T-cell (primary cell): Measurements from ENCODE around the gene FTO. TPM values are rescaled to one million over a fixed set of nuclear protein-coding genes. Genes with fewer than 3 reads are reported as not detected.

ENCODE experiments used
- ATAC-seq, 4 experiments: fragments of 200-7000 bp in 3 of 4; fragments of 150-1000 bp in 1 of 4; cut with Tn5 transposase; replicated peaks in 1 of 4; 1 replicate in 3 of 4; 2 replicates in 1 of 4; pipeline ENCODE4 v1.10.0; 2021; ENCODE audit warnings: moderate library complexity in 3 of 4, mild to moderate bottlenecking in 2 of 4, moderate number of reproducible peaks in 1 of 4
- CTCF ChIA-PET, 2 donors: fragments of 300-600 bp; sonication (Branson Sonifier 250); formaldehyde crosslinking; loops; one replicate each; lab custom pipeline; 2022; ENCODE audit warnings: antibody characterized with exemption in 2 of 2; lab: Charles Lee
- POLR2A ChIA-PET, 2 donors: fragments of 300-600 bp; sonication (Branson Sonifier 250); formaldehyde crosslinking; loops; one replicate each; lab custom pipeline; 2022; ENCODE audit warnings: antibody characterized with exemption in 2 of 2; lab: Charles Lee
- DNase-seq, 35 experiments: peaks; one replicate each; pipeline versions ENCODE4 v3.0.0 to v3.0.0-alpha.2; 2013 to 2023
- H3K27ac ChIP-seq: one replicate; pipeline ENCODE4 v1.5.1; 2013; ENCODE audit warnings: low read length
- H3K27me3 ChIP-seq, 2 experiments: replicated peaks in 1 of 2; 1 replicate in 1 of 2; 2 replicates in 1 of 2; pipeline versions ENCODE4 v1.6.1 to v1.7.0; 2013; ENCODE audit warnings: low read length in 1 of 2, mixed read lengths in 1 of 2; ENCODE audit not compliant: control insufficient read depth in 2 of 2, insufficient read depth in 2 of 2; ENCODE audit errors: extremely low read depth in 1 of 2
- H3K36me3 ChIP-seq, 2 donors: 1 replicate in 1 of 2; 2 replicates in 1 of 2; pipeline versions ENCODE4 v1.6.1 to v1.7.0; 2013; ENCODE audit warnings: low read length in 1 of 2; ENCODE audit not compliant: control insufficient read depth in 2 of 2, insufficient read depth in 1 of 2; ENCODE audit errors: extremely low read depth in 1 of 2
- H3K4me1 ChIP-seq, 2 experiments: 1 replicate in 1 of 2; 2 replicates in 1 of 2; pipeline versions ENCODE4 v1.6.1 to v1.7.0; 2013; ENCODE audit warnings: low read length in 2 of 2, mixed read lengths in 1 of 2; ENCODE audit not compliant: insufficient read depth in 2 of 2, control insufficient read depth in 1 of 2; ENCODE audit errors: extremely low read depth in 1 of 2
- H3K4me3 ChIP-seq, 2 donors: 1 replicate in 1 of 2; 2 replicates in 1 of 2; pipeline versions ENCODE4 v1.5.1 to v1.7.0; 2013; ENCODE audit warnings: mild to moderate bottlenecking in 2 of 2, low read length in 1 of 2, moderate library complexity in 1 of 2; ENCODE audit not compliant: control insufficient read depth in 1 of 2; ENCODE audit errors: extremely low read depth in 1 of 2
- H3K9me3 ChIP-seq: 2 replicates; pipeline ENCODE4 v1.7.0; 2013
- H3K27ac Mint-ChIP-seq, 2 donors: one replicate each; pipeline ENCODE4 v1.8.0; 2020 to 2021; ENCODE audit warnings: mild to moderate bottlenecking in 2 of 2, mixed read lengths in 2 of 2
- H3K27me3 Mint-ChIP-seq, 2 donors: one replicate each; pipeline ENCODE4 v1.8.0; 2021 to 2022; ENCODE audit warnings: mixed read lengths in 2 of 2
- H3K36me3 Mint-ChIP-seq: one replicate; pipeline ENCODE4 v1.8.0; 2021; ENCODE audit warnings: mixed read lengths
- H3K4me1 Mint-ChIP-seq, 3 donors: one replicate each; pipeline ENCODE4 v1.8.0; 2020 to 2022; ENCODE audit warnings: mixed read lengths in 3 of 3, mild to moderate bottlenecking in 1 of 3
- H3K4me3 Mint-ChIP-seq, 3 donors: one replicate each; pipeline ENCODE4 v1.8.0; 2020 to 2022; ENCODE audit warnings: mild to moderate bottlenecking in 3 of 3, mixed read lengths in 3 of 3, moderate library complexity in 3 of 3
- H3K9me3 Mint-ChIP-seq, 3 donors: one replicate each; pipeline ENCODE4 v1.8.0; 2020 to 2022; ENCODE audit warnings: mixed read lengths in 3 of 3
- WGBS: methylation state at CpG from one replicate; pipeline ENCODE4 v1.1.5; 2013; ENCODE audit warnings: missing lambda C conversion rate; ENCODE audit not compliant: insufficient coverage; 5-methylcytosine and 5-hydroxymethylcytosine counted together
- total RNA-seq, 35 experiments: library from RNA in 6 of 35; stranded (reverse) in 6 of 35; fragments of 120-200 nt in 1 of 35; gene quantifications; one replicate each; pipeline versions ENCODE4 v1.2.1 to v1.2.4 and lab custom pipeline; 2013 to 2026

FTO gene
- total RNA-seq, 5 donors from 2014 or later (not counting 1 experiment from before 2014, with no cell fraction given), result 44.7 to 69.0 (median 46.0) TPM

- Mint-ChIP-seq H3K27ac (no peak overlapping the region), H3K4me3 (no peak overlapping the region), H3K36me3 (peaks cover 46% of the 10 kb centered on the region), H3K27me3 (no peaks in the 10 kb centered on the region), H3K4me1 (no peaks in the 10 kb centered on the region), H3K9me3 (peaks cover 0 to 1% (median under 1%) of the 10 kb centered on the region in 3 donors)
- ChIA-PET CTCF (no interaction called here), POLR2A (no interaction called here)
- Histone ChIP-seq H3K27me3 (no peaks in the 10 kb centered on the region), H3K27ac (no peak overlapping the region), H3K9me3 (no peaks in the 10 kb centered on the region), H3K4me3 (no peak overlapping the region), H3K36me3 (no peaks in the 10 kb centered on the region), H3K4me1 (no peaks in the 10 kb centered on the region)
- DNase-seq, result no peak
- ATAC-seq, result no peak
- WGBS, result 100% methylated on average over 1 of the region's 4 CpGs
Measured at GRCh38 chr16:54006693-54007092, 302.7 kb downstream of the FTO start.

- Mint-ChIP-seq H3K9me3 (peaks cover 5 to 8% (median 7%) of the 10 kb centered on the region in 3 donors), H3K27me3 (no peaks in the 10 kb centered on the region), H3K4me1 (no peaks in the 10 kb centered on the region), H3K4me3 (no peak overlapping the region), H3K27ac (no peak overlapping the region), H3K36me3 (peaks cover 52% of the 10 kb centered on the region)
- ChIA-PET CTCF (no interaction called here), POLR2A (no interaction called here)
- Histone ChIP-seq H3K27me3 (no peaks in the 10 kb centered on the region), H3K4me3 (no peak overlapping the region), H3K4me1 (no peaks in the 10 kb centered on the region), H3K27ac (no peak overlapping the region), H3K9me3 (no peaks in the 10 kb centered on the region), H3K36me3 (no peaks in the 10 kb centered on the region)
- ATAC-seq, result no peak
- 100% methylated on average over 1 of the region's 2 CpGs for WGBS
- DNase-seq, result no peak
Measured at GRCh38 chr16:54007504-54007903, 303.5 kb downstream of the FTO start.

- Mint-ChIP-seq H3K27me3 (no peaks in the 10 kb centered on the region), H3K27ac (no peak overlapping the region), H3K9me3 (peaks cover 5 to 12% (median 10%) of the 10 kb centered on the region in 3 donors), H3K36me3 (peaks cover 68% of the 10 kb centered on the region), H3K4me3 (no peak overlapping the region), H3K4me1 (no peaks in the 10 kb centered on the region)
- H3K4me3 ChIP-seq, result no peak overlapping the region
- CTCF ChIA-PET, result no interaction called here
- DNase-seq, result no peak
- no peaks in the 10 kb centered on the region for H3K36me3 ChIP-seq
- ATAC-seq, result no peak
- H3K4me1 ChIP-seq, result no peaks in the 10 kb centered on the region
- no peak overlapping the region for H3K27ac ChIP-seq
- H3K9me3 ChIP-seq, result no peaks in the 10 kb centered on the region
- POLR2A ChIA-PET, result no interaction called here
- no peaks in the 10 kb centered on the region for H3K27me3 ChIP-seq
- WGBS, result 91% methylated on average over 5 of the region's 9 CpGs
Measured at GRCh38 chr16:54009464-54010176, 305.7 kb downstream of the FTO start.

- ChIA-PET POLR2A (interaction anchor here in 1 of 2 donors (0.6 kb wide), 1 partner anchor 105 kb away, joined by 3 read pairs; no protein-coding TSS in a partner anchor), CTCF (interaction anchor here in 1 of 2 donors (0.8 kb wide), 1 partner anchor 10 kb away, joined by 3 read pairs; no protein-coding TSS in a partner anchor)
- Histone ChIP-seq H3K4me1 (no peaks in the 10 kb centered on the region), H3K4me3 (no peak overlapping the region), H3K36me3 (no peaks in the 10 kb centered on the region), H3K27me3 (no peaks in the 10 kb centered on the region), H3K27ac (no peak overlapping the region), H3K9me3 (no peaks in the 10 kb centered on the region)
- H3K27me3 Mint-ChIP-seq, result no peaks in the 10 kb centered on the region
- no peak for ATAC-seq
- WGBS, result no CpG with 5 or more reads among the region's 2 CpGs
- no peak overlapping the region for H3K27ac Mint-ChIP-seq
- no peaks in the 10 kb centered on the region for H3K4me1 Mint-ChIP-seq
- no peak overlapping the region for H3K4me3 Mint-ChIP-seq
- peaks cover 73% of the 10 kb centered on the region for H3K36me3 Mint-ChIP-seq
- peaks cover 5 to 17% (median 12%) of the 10 kb centered on the region in 3 donors for H3K9me3 Mint-ChIP-seq
- no peak for DNase-seq
Measured at GRCh38 chr16:54015147-54015546, 311.2 kb downstream of the FTO start.

- Mint-ChIP-seq H3K4me1 (no peaks in the 10 kb centered on the region), H3K27me3 (no peaks in the 10 kb centered on the region), H3K4me3 (no peak overlapping the region), H3K36me3 (peaks cover 69% of the 10 kb centered on the region), H3K9me3 (peaks cover 0 to 9% (median 2%) of the 10 kb centered on the region in 3 donors), H3K27ac (no peak overlapping the region)
- ATAC-seq, result no peak
- Histone ChIP-seq H3K9me3 (no peaks in the 10 kb centered on the region), H3K27me3 (no peaks in the 10 kb centered on the region), H3K36me3 (no peaks in the 10 kb centered on the region), H3K27ac (no peak overlapping the region), H3K4me3 (no peak overlapping the region), H3K4me1 (no peaks in the 10 kb centered on the region)
- ChIA-PET CTCF (no interaction called here), POLR2A (no interaction called here)
- WGBS, result no CpG with 5 or more reads among the region's 1 CpG
- DNase-seq, result no peak
Measured at GRCh38 chr16:54022362-54022761, 318.4 kb downstream of the FTO start.

GRCh38 chr16:54026456-54026855 lies 322.5 kb downstream of the FTO start:
- Mint-ChIP-seq H3K4me1 (no peaks in the 10 kb centered on the region), H3K4me3 (no peak overlapping the region), H3K36me3 (peaks cover 68% of the 10 kb centered on the region), H3K9me3 (peaks cover 10 to 31% (median 13%) of the 10 kb centered on the region in 3 donors), H3K27me3 (no peaks in the 10 kb centered on the region), H3K27ac (no peak overlapping the region)
- ATAC-seq (no peak), DNase-seq (no peak)
- Histone ChIP-seq H3K9me3 (no peaks in the 10 kb centered on the region), H3K36me3 (no peaks in the 10 kb centered on the region), H3K27me3 (no peaks in the 10 kb centered on the region), H3K27ac (no peak overlapping the region), H3K4me3 (no peak overlapping the region), H3K4me1 (no peaks in the 10 kb centered on the region)
- CTCF ChIA-PET, result no interaction called here
- no CpG with 5 or more reads among the region's 1 CpG for WGBS
- POLR2A ChIA-PET, result no interaction called here
